Neutrophil (primary cell): Measurements from ENCODE around the gene SMYD3.

Source experiments
- H3K27ac ChIP-seq: fragments of 200-600 bp; sonication (generic); 2 replicates; pipeline ENCODE4 v1.5.1; 2016; ENCODE audit warnings: mild to moderate bottlenecking, moderate library complexity
- H3K27me3 ChIP-seq: fragments of 200-600 bp; sonication (generic); 2 replicates; pipeline ENCODE4 v1.6.0; 2016; ENCODE audit warnings: mild to moderate bottlenecking
- H3K36me3 ChIP-seq: fragments of 200-600 bp; sonication (generic); 2 replicates; pipeline ENCODE4 v1.5.1; 2017
- H3K4me1 ChIP-seq, 2 experiments: fragments of 200-600 bp in 1 of 2; sonication (generic) in 1 of 2; 1 replicate in 1 of 2; 2 replicates in 1 of 2; pipeline versions ENCODE4 v1.5.1 to v1.6.1; 2013 to 2016; ENCODE audit warnings: low read depth in 1 of 2, low read length in 1 of 2, mild to moderate bottlenecking in 1 of 2, moderate library complexity in 1 of 2; ENCODE audit not compliant: control insufficient read depth in 1 of 2, insufficient read depth in 1 of 2
- H3K4me3 ChIP-seq, 2 experiments: fragments of 200-600 bp in 1 of 2; sonication (generic) in 1 of 2; 1 replicate in 1 of 2; 2 replicates in 1 of 2; pipeline ENCODE4 v1.5.1; 2013 to 2016; ENCODE audit warnings: low read depth in 1 of 2, low read length in 1 of 2, mild to moderate bottlenecking in 1 of 2, moderate library complexity in 1 of 2
- H3K9me3 ChIP-seq: fragments of 200-600 bp; sonication (generic); 2 replicates; pipeline ENCODE4 v1.5.1; 2016
- TF ChIP-seq, protein P1 (sequence below): fragments of 200-600 bp; sonication (generic); IDR thresholded peaks from 2 replicates; pipeline ENCODE4 v1.5.1; 2016; ENCODE audit warnings: antibody characterized with exemption

SMYD3 gene

DNA sequence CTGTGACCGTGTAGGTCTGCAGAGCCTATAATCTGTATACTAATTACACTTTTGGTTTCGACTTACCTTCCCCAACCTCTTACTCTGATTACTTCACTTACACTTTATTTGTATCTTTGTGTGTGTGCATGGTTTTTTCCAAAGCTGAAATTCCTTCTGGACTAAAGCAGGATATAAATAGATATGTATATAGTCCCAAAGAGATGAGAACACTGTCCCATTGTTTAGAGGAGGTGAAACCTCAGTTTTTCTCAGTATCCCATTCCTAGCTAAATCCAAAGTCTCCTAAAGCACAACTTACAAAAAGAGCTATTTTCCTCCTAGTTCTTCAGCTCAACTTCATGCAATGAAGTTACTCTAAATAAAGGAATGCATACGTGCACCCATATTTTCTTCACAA lies 442.2 kb downstream of the SMYD3 start:
- Histone ChIP-seq H3K36me3 (no peaks in the 10 kb centered on the region), H3K27me3 (peaks cover 6% of the 10 kb centered on the region), H3K4me3 (no peak overlapping the region), H3K9me3 (no peaks in the 10 kb centered on the region), H3K4me1 (peaks cover 0 to 6% of the 10 kb centered on the region in 2 experiments), H3K27ac (no peak overlapping the region)
- TF ChIP-seq, protein P1, sequence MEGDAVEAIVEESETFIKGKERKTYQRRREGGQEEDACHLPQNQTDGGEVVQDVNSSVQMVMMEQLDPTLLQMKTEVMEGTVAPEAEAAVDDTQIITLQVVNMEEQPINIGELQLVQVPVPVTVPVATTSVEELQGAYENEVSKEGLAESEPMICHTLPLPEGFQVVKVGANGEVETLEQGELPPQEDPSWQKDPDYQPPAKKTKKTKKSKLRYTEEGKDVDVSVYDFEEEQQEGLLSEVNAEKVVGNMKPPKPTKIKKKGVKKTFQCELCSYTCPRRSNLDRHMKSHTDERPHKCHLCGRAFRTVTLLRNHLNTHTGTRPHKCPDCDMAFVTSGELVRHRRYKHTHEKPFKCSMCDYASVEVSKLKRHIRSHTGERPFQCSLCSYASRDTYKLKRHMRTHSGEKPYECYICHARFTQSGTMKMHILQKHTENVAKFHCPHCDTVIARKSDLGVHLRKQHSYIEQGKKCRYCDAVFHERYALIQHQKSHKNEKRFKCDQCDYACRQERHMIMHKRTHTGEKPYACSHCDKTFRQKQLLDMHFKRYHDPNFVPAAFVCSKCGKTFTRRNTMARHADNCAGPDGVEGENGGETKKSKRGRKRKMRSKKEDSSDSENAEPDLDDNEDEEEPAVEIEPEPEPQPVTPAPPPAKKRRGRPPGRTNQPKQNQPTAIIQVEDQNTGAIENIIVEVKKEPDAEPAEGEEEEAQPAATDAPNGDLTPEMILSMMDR: no peak

DNA sequence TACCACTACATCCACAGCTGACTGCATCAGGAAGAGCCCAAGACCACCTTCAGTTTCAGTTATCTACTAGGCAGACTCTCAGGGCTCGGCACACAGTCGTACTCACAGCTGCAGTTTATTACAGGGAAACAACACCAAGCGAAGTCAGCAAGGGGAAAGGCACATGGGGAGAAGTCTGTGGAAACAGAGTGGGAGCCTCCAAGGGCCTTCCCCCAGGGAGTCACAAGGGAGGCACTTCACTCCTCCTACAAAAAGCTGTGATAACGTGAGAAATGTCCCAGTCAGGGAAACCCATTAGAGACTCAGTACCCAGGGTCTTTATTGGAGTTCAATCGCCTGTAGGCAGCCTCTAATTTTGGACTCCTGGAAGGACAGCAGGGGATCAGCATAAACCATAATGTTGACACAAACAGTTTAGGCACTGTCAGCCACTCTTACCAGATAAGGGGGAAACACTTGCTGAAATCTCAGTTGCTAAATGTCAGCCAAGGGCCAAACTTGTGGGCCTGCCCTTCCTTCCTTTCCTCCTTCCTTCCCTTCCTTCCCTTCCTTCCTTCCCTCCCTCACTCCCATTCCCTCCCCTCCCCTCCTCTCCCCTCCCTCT lies 444.0 kb downstream of the SMYD3 start:
- H3K4me1 ChIP-seq: peaks cover 0 to 6% of the 10 kb centered on the region in 2 experiments
- TF ChIP-seq, protein P1: no peak
- H3K27me3 ChIP-seq: peaks cover 6% of the 10 kb centered on the region
- H3K36me3 ChIP-seq: no peaks in the 10 kb centered on the region
- H3K27ac ChIP-seq: no peak overlapping the region
- H3K9me3 ChIP-seq: no peaks in the 10 kb centered on the region
- H3K4me3 ChIP-seq: no peak overlapping the region

DNA sequence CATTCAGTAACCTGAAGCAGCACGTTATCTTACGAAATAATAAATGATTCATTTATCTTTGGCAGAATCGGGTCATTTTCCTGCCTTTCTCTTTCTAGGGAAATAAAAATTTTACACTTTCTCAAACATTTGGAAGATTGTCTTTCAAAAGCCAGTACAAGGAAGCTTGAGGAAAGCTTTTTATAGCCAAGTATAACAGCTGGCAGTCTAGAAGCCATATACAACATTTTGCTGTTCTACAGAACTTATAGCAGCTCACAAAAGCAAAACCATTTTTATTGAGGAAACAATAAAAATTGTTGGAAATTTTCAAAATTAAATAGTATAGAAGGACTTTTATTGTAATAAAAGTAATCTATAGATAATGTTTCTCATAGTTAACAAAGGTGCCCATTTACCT lies 448.6 kb downstream of the SMYD3 start:
- TF ChIP-seq, protein P1: no peak
- H3K36me3 ChIP-seq: no peaks in the 10 kb centered on the region
- H3K4me1 ChIP-seq: no peaks in the 10 kb centered on the region
- H3K27ac ChIP-seq: no peak overlapping the region
- H3K9me3 ChIP-seq: no peaks in the 10 kb centered on the region
- no peaks in the 10 kb centered on the region for H3K27me3 ChIP-seq
- H3K4me3 ChIP-seq: no peak overlapping the region

DNA sequence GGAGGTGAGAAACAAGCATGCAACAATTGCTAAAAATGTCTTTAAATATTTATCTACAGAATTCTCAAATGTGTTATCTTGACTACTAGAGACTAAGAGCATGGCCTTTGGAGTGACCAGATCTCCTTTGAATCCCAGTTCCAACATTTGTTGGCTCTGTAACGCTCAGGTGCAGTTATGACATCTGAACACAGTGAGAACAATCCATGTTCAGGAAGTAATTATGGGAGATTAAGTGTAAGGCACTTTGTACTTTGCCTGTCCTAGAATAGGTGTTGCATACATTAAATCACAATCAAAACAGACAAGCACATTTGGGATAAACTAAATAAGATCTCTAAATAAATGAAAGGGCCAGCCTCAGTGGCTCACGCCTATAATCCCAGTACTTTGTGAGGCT lies 454.5 kb downstream of the SMYD3 start:
- H3K4me1 ChIP-seq: no peaks in the 10 kb centered on the region
- H3K27ac ChIP-seq: no peak overlapping the region
- no peaks in the 10 kb centered on the region for H3K36me3 ChIP-seq
- no peaks in the 10 kb centered on the region for H3K9me3 ChIP-seq
- TF ChIP-seq, protein P1: no peak
- H3K27me3 ChIP-seq: no peaks in the 10 kb centered on the region
- H3K4me3 ChIP-seq: no peak overlapping the region

DNA sequence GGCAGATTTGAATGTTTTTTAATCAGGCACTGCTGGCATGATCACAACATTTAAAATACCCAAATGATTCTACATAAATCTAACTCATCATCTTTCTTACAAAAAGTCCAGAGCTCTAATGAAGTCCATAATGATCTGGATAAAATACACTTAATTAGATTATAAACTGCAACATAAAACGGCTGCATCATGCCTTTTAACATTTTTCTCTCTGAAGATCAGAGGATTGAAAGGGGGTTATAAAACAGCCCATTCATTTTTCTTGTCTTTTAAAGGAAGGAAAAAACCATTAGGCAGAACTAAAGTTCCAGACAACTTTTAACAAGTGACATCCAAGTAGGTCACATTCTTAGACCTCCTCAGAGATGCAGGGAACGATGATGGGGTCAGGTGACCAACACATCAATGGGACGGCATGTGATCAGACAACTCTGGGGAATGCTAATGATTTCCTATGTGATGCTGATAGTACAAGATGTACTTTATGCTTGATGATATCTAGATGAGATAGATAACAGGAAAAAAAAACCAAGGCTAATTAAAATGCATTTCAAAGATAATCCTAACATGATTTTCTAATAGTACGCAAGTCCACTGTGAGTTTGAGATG lies 455.1 kb downstream of the SMYD3 start:
- Histone ChIP-seq H3K4me3 (no peak overlapping the region), H3K27ac (no peak overlapping the region), H3K36me3 (no peaks in the 10 kb centered on the region), H3K27me3 (no peaks in the 10 kb centered on the region), H3K9me3 (no peaks in the 10 kb centered on the region), H3K4me1 (no peaks in the 10 kb centered on the region)
- TF ChIP-seq, protein P1: no peak
